ENCODE results near the gene POLE3. TPM values are rescaled to one million over a fixed set of nuclear protein-coding genes. Genes with fewer than 3 reads are reported as not detected.
"Not testable (repeated sequence)": the region's sequence is repeated elsewhere in the genome, so short reads cannot be mapped to it uniquely, and the experiment has no call there.

Gene POLE3
- total RNA-seq, 4 donors from 2014 or later = 22.2 to 28.4 (median 26.0) TPM

DNA sequence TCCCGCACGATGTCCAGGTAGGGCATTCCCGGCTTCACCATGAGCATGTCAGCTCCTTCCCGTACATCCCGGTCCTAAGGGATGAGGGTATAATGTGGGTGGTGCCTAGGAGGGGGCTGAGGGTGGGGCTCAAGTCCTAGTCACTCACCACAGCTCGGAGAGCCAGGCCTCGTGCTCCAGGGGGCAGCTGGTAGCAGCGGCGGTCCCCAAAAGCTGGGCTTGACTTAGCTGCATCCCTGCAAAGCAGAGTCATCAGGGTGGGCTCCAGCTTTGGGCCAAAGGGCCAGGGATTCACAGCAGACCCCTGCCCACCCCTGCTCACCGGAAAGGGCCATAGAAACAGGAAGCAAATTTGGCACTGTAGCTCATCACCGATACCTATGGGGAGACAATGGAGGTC lies 21.0 kb downstream of the POLE3 start:
- DNase-seq (ENCODE audit: low spot score in 2 of 2) = no peak
- Histone ChIP-seq H3K4me1 (peaks cover 0 to 5% (median 0%) of the 10 kb centered on the region in 4 donors), H3K36me3 (peaks cover 0 to 84% (median 9%) of the 10 kb centered on the region in 3 donors), H3K27ac (no peak overlapping the region), H3K4me3 (no peak overlapping the region), H3K9me3 (no peaks in the 10 kb centered on the region), H3K27me3 (no peaks in the 10 kb centered on the region)
- WGBS, 2 donors = 92 to 95% methylated on average over 10 to 11 of the region's 11 CpGs
- TF ChIP-seq EP300 (IDR thresholded peaks at IDR 0.05) (no peak), POLR2A (IDR thresholded peaks at IDR 0.05) (no peak)
- TF ChIP-seq, protein P1, sequence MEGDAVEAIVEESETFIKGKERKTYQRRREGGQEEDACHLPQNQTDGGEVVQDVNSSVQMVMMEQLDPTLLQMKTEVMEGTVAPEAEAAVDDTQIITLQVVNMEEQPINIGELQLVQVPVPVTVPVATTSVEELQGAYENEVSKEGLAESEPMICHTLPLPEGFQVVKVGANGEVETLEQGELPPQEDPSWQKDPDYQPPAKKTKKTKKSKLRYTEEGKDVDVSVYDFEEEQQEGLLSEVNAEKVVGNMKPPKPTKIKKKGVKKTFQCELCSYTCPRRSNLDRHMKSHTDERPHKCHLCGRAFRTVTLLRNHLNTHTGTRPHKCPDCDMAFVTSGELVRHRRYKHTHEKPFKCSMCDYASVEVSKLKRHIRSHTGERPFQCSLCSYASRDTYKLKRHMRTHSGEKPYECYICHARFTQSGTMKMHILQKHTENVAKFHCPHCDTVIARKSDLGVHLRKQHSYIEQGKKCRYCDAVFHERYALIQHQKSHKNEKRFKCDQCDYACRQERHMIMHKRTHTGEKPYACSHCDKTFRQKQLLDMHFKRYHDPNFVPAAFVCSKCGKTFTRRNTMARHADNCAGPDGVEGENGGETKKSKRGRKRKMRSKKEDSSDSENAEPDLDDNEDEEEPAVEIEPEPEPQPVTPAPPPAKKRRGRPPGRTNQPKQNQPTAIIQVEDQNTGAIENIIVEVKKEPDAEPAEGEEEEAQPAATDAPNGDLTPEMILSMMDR (IDR thresholded peaks at IDR 0.05) = no peak

DNA sequence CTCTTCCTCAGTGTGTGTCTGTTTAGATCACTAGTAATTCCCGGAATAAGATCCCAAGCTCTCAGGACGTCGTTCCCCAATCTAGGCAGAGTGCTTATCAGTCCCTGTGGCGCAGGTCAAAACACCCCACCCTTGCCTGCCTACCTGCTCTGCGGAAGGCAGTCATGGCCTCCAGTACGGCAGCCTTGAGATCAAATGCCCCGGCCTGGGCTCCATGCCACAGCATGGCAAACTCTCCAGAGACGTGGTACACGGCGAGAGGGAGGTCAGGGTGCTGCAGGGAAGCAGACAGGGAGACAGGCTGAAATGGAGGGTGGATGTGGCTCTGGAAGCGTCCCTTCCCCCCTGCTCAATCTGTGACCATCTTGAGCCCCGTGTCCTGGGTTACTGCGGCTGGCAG lies 21.6 kb downstream of the POLE3 start:
- TF ChIP-seq EP300 (IDR thresholded peaks at IDR 0.05) (no peak), POLR2A (IDR thresholded peaks at IDR 0.05) (no peak)
- TF ChIP-seq, protein P1 (IDR thresholded peaks at IDR 0.05) = no peak
- WGBS, 2 donors = 87 to 90% methylated on average over 12 to 13 of the region's 13 CpGs
- Histone ChIP-seq H3K27ac (no peak overlapping the region), H3K9me3 (no peaks in the 10 kb centered on the region), H3K27me3 (no peaks in the 10 kb centered on the region), H3K36me3 (peaks cover 0 to 84% (median 9%) of the 10 kb centered on the region in 3 donors), H3K4me3 (no peak overlapping the region), H3K4me1 (peaks cover 0 to 3% (median 0%) of the 10 kb centered on the region in 4 donors)
- no peak for DNase-seq (ENCODE audit: low spot score in 2 of 2)

DNA sequence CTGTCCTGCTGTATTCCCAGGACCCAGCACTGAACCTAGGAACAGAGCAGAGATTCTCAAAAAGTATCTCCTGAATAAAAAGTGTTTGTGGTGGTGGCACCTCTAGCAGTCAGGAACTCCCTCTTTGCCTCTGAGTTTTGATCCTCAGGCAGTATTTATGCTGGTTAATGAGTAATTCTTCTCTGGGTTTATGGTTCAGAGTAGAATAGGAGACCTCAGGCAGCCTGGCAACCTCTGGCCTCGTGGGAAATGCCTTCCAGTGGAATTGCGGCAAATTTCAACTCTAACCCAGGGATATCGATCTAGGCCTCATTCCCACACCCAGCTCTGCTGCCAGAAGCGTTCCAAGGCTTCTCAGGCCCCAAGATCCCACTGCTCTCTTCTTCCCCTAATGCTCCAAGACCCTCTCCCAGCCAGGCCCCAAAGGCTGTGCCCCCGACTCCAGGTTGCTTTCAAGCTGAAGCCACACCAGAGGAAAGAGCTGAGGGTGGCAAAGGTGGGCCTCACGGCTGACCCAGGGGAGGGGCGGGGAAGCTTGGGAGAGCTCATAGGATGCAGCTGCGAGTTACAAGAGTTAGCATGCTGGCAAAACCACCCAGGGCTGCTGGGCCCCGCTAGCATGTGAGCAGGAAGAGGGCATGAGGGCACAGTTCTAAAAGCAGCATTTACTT lies 22.8 kb downstream of the POLE3 start:
- Histone ChIP-seq H3K27ac (no peak overlapping the region), H3K27me3 (no peaks in the 10 kb centered on the region), H3K4me1 (no peaks in the 10 kb centered on the region), H3K9me3 (no peaks in the 10 kb centered on the region), H3K36me3 (peaks cover 0 to 75% (median 9%) of the 10 kb centered on the region in 3 donors), H3K4me3 (no peak overlapping the region)
- 70 to 72% methylated on average over 9 of the region's 9 CpGs for whole genome bisulfite sequencing, 2 donors
- no peak for DNase-seq (ENCODE audit: low spot score in 2 of 2)
- TF ChIP-seq EP300 (IDR thresholded peaks at IDR 0.05) (no peak), POLR2A (IDR thresholded peaks at IDR 0.05) (no peak)
- TF ChIP-seq, protein P1 (IDR thresholded peaks at IDR 0.05) = no peak

DNA sequence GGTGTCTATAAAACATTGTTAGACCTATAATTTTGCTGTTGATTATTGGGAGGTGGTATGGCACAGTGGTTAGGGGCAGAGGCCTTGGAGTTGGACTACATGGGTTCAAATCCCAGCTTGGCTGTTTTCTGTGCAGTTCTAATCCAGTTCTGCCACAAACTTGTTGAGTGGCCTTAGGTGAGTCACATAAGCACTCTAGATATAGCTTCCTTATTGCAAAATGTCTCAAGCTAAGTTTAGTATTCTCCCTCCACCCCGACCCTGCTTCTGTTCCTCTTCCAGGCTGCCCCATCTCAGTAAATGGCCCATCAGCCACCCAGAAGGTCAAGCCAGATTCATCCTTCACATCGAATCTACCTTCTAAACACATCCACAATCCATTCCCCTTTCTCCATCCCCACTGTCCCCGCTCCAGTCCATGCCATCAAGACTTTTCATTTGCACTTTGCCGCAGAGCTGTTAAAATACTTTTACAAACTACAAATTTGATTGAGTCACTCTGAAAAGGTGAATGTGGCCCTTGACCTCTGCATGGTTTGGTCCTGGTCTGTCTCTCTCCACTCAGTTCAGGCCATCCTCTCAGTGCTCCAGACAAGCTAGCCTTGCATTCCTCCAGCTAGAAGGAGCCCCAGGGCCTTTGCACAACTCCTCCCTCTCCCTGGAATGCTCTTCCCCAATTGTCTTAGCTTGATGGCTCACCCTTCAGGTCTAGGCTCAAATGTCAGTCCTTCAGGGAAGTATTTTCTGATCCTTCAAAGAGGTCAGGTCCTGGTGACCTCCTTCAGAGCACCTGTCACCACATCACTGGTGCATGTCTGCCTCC lies 23.7 kb downstream of the POLE3 start:
- no peak overlapping the region for H3K27ac ChIP-seq
- no peak for TF ChIP-seq EP300 (IDR thresholded peaks at IDR 0.05)
- TF ChIP-seq POLR2A (IDR thresholded peaks at IDR 0.05) = no peak
- TF ChIP-seq, protein P1 (IDR thresholded peaks at IDR 0.05) = no peak
- H3K4me3 ChIP-seq = no peak overlapping the region
- H3K36me3 ChIP-seq = peaks cover 0 to 66% (median 5%) of the 10 kb centered on the region in 3 donors
- H3K27me3 ChIP-seq = no peaks in the 10 kb centered on the region
- no peaks in the 10 kb centered on the region for H3K9me3 ChIP-seq
- 87 to 90% methylated on average over 4 of the region's 4 CpGs for WGBS, 2 donors
- no peak for DNase-seq (ENCODE audit: low spot score in 2 of 2)
- no peaks in the 10 kb centered on the region for H3K4me1 ChIP-seq

DNA sequence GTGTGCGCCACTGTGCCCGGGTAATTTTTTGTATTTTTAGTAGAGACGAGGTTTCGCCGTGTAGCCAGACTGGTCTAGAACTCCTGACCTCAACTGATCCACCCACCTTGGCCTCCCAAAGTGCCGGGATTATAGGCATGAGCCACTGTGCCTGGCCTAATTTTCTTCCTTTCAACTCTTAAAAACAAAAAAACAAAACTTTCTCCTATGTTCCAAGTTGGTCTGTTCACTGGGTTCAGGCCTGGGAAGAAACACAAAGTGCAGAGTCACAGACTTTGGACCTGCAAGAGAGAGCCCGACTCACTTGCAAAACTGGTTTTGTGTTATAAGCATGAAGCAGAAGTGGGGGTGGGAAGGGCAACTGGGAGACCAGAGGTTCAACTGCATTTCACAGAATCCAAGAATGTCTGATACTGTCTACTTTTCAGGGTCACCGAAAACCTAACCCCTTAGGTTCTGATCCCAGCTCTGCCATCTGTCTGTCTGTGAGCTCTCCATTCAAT lies 28.5 kb downstream of the POLE3 start:
- no peak for TF ChIP-seq POLR2A (IDR thresholded peaks at IDR 0.05)
- TF ChIP-seq, protein P1 (IDR thresholded peaks at IDR 0.05) = no peak
- no peak for TF ChIP-seq EP300 (IDR thresholded peaks at IDR 0.05)
- 73 to 86% methylated on average over 8 of the region's 8 CpGs for WGBS, 2 donors
- no peaks in the 10 kb centered on the region for H3K27me3 ChIP-seq

DNA sequence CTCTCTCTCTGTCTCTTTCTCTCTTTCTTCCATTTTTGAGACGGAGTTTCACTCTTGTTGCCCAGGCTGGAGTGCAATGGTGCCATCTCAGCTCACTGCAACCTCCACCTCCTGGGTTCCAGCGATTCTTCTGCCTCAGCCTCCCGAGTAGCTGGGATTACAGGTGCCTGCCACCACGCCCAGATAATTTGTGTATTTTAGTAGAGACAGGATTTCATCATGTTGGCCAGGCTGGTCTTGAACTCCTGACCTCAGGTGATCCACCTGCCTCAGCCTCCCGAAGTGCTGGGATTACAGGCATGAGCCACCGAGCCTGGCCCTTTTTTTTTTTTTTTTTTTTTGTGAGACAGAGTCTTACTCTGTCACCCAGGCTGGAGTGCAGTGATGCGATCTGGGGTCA lies 29.0 kb downstream of the POLE3 start:
- not testable (repeated sequence) for H3K27ac ChIP-seq; H3K9me3 ChIP-seq; DNase-seq (ENCODE audit: low spot score in 2 of 2); H3K4me3 ChIP-seq; H3K27me3 ChIP-seq; H3K4me1 ChIP-seq
- WGBS, 2 donors = 87 to 89% methylated on average over 7 of the region's 7 CpGs
- peaks cover 0 to 12% (median 0%) of the 10 kb centered on the region in 3 donors for H3K36me3 ChIP-seq

More for the DNA sequence above, 28.5 kb downstream of the POLE3 start:
- no peaks in the 10 kb centered on the region for H3K4me1 ChIP-seq
- no peak for DNase-seq (ENCODE audit: low spot score in 2 of 2)
- no peak overlapping the region for H3K4me3 ChIP-seq
- H3K36me3 ChIP-seq = peaks cover 0 to 18% (median 0%) of the 10 kb centered on the region in 3 donors
- H3K9me3 ChIP-seq = no peaks in the 10 kb centered on the region
- H3K27ac ChIP-seq = no peak overlapping the region

Measured in tibial nerve (tissue), 4 donors.